Endothelial cell (in vitro differentiated cells): ENCODE data around the gene COL6A3. TPM values are rescaled to one million over a fixed set of nuclear protein-coding genes. Genes with fewer than 3 reads are reported as not detected.

Experiments
- DNase-seq: peaks from one replicate; pipeline ENCODE4 v3.0.0; 2021; ENCODE audit warnings: low spot score
- H3K27ac Mint-ChIP-seq: one replicate; pipeline ENCODE4 v1.8.0; 2021; ENCODE audit warnings: mixed read lengths, inconsistent platforms; ENCODE audit not compliant: unreplicated experiment
- H3K27me3 Mint-ChIP-seq: one replicate; pipeline ENCODE4 v1.8.0; 2021; ENCODE audit warnings: mild to moderate bottlenecking, moderate library complexity, mixed read lengths, inconsistent platforms; ENCODE audit not compliant: unreplicated experiment
- H3K36me3 Mint-ChIP-seq: one replicate; pipeline ENCODE4 v1.8.0; 2021; ENCODE audit warnings: mild to moderate bottlenecking, low read depth, mixed read lengths, inconsistent platforms; ENCODE audit not compliant: unreplicated experiment
- H3K4me1 Mint-ChIP-seq: one replicate; pipeline ENCODE4 v1.8.0; 2021; ENCODE audit warnings: mild to moderate bottlenecking, mixed read lengths, inconsistent platforms; ENCODE audit not compliant: unreplicated experiment
- H3K4me3 Mint-ChIP-seq: one replicate; pipeline ENCODE4 v1.8.0; 2021; ENCODE audit warnings: mild to moderate bottlenecking, mixed read lengths, inconsistent platforms; ENCODE audit not compliant: unreplicated experiment
- H3K9me3 Mint-ChIP-seq: one replicate; pipeline ENCODE4 v1.8.0; 2021; ENCODE audit warnings: mixed read lengths, inconsistent platforms; ENCODE audit not compliant: unreplicated experiment
- CTCF ChIP-seq: fragments of 200-600 bp; sonication (generic); IDR thresholded peaks from one replicate; pipeline ENCODE4 v1.5.0; 2021; ENCODE audit warnings: antibody characterized with exemption; ENCODE audit not compliant: unreplicated experiment
- total RNA-seq: library from RNA; stranded (reverse); fragmentation: NEBNext Ultra II Directional; extraction: Animal tissue kit (Norgen Biotek cat#: 25700); gene quantifications from one replicate; pipeline ENCODE4 v1.2.1, GENCODE V29; 2021; ENCODE audit not compliant: unreplicated experiment

COL6A3 gene
- total RNA-seq, 1 donor from 2014 or later = 1.6 TPM

DNA sequence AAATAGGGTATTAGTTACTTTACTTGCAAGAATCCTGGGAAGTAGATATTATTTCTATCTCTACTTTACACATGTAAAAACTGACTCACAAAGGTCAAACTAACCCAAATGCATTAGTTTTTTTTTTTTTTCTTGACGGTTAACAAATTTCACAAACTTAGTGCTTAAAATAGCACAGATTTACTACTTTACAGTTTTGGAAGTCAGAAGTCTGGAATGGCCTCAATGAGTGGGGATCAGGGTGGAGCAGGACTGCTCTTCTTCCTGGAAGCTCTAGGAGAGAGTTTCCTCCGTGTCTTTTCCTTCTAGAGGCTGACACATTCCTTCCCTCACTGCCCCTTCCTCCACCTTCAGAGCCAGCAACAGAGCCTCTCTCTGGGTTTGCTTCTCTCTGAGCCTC lies 117.2 kb downstream of the COL6A3 start:
- H3K36me3 Mint-ChIP-seq = no peaks in the 10 kb centered on the region
- no peak overlapping the region for H3K27ac Mint-ChIP-seq
- H3K4me1 Mint-ChIP-seq = peaks cover 17% of the 10 kb centered on the region

GRCh38 chr2:237295889-237296480 lies 118.0 kb downstream of the COL6A3 start:
- peaks cover 17% of the 10 kb centered on the region for H3K4me1 Mint-ChIP-seq
- no peaks in the 10 kb centered on the region for H3K9me3 Mint-ChIP-seq
- no peak for TF ChIP-seq CTCF
- no peak overlapping the region for H3K4me3 Mint-ChIP-seq
- H3K36me3 Mint-ChIP-seq = no peaks in the 10 kb centered on the region
- DNase-seq = no peak
- H3K27ac Mint-ChIP-seq = no peak overlapping the region
- no peaks in the 10 kb centered on the region for H3K27me3 Mint-ChIP-seq

More for the DNA sequence above, 117.2 kb downstream of the COL6A3 start:
- peaks cover 1% of the 10 kb centered on the region for H3K27me3 Mint-ChIP-seq
- no peak for TF ChIP-seq CTCF
- no peak overlapping the region for H3K4me3 Mint-ChIP-seq
- no peaks in the 10 kb centered on the region for H3K9me3 Mint-ChIP-seq
- no peak for DNase-seq

DNA sequence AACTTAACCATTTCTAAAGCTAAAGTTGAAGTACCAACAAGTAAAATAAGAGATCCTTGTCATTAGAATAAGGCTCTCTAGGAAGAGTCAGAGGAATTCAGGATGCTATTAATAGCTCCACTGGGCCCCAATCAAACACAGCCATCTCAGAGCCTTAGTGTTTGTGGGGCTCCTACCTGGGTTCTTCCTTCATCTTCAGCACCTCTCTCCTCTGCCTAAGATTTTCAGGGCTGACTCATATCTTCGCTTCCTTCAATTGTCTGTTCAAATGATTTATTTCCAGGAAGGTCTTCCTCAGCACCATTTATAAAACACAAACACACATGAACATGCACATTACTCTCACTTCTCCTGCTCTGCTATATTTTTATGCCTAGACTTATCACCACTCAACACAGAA lies 119.5 kb downstream of the COL6A3 start:
- Mint-ChIP-seq H3K4me3 (no peak overlapping the region), H3K27me3 (no peaks in the 10 kb centered on the region), H3K36me3 (no peaks in the 10 kb centered on the region), H3K9me3 (no peaks in the 10 kb centered on the region), H3K4me1 (peaks cover 17% of the 10 kb centered on the region), H3K27ac (no peak overlapping the region)
- DNase-seq = no peak
- no peak for TF ChIP-seq CTCF

DNA sequence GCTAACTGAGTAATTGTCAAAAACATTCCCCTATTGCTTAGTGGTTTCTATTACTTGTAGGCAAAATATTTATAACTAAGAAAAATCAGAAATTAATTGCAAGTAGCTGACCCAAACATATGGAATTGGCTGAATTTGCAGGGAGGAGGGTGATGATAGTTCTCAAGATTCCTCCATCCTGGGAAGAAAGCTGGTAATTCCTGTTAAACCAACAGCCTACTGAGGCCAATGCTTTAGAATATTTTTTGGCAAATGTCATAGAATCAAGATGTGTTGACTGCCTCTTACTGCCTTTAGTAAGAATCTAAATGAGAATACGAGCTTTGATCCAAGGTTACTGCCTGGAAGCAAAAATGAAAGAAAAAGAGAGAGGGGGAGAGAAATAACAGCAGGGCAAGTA lies 120.0 kb downstream of the COL6A3 start:
- H3K4me3 Mint-ChIP-seq = no peak overlapping the region
- no peaks in the 10 kb centered on the region for H3K36me3 Mint-ChIP-seq
- no peak for DNase-seq
- no peaks in the 10 kb centered on the region for H3K27me3 Mint-ChIP-seq
- no peak for TF ChIP-seq CTCF
- peaks cover 17% of the 10 kb centered on the region for H3K4me1 Mint-ChIP-seq
- no peaks in the 10 kb centered on the region for H3K9me3 Mint-ChIP-seq
- no peak overlapping the region for H3K27ac Mint-ChIP-seq

- Mint-ChIP-seq H3K36me3 (no peaks in the 10 kb centered on the region), H3K9me3 (no peaks in the 10 kb centered on the region), H3K27ac (peak overlapping the region; percentile 71), H3K4me1 (peaks cover 6% of the 10 kb centered on the region), H3K27me3 (peaks cover 1% of the 10 kb centered on the region), H3K4me3 (no peak overlapping the region)
- DNase-seq = no peak
- TF ChIP-seq CTCF = no peak
Observed at GRCh38 chr2:237291138-237291792, 122.7 kb downstream of the COL6A3 start.
